GM12891 (cell line): ENCODE results near the gene ZBTB16.

Experiments used
- PAX5 ChIP-seq: IDR thresholded peaks from 2 replicates; pipeline ENCODE4 v1.6.1; 2011; ENCODE audit warnings: low read length, moderate library complexity, mild to moderate bottlenecking; ENCODE audit not compliant: insufficient read depth, severe bottlenecking
- POLR2A ChIP-seq: IDR thresholded peaks from 2 replicates; pipeline ENCODE4 v1.6.1; 2011; ENCODE audit warnings: low read depth, low read length, control low read depth
- POLR2AphosphoS5 ChIP-seq: IDR thresholded peaks from 2 replicates; pipeline ENCODE4 v1.6.1; 2011; ENCODE audit warnings: low read depth, low read length, control low read depth
- POU2F2 ChIP-seq: IDR thresholded peaks from 2 replicates; pipeline ENCODE4 v1.6.1; 2011; ENCODE audit warnings: low read depth, mild to moderate bottlenecking, control low read depth, low read length, moderate library complexity
- SPI1 ChIP-seq: IDR thresholded peaks from 2 replicates; pipeline ENCODE4 v1.6.1; 2011; ENCODE audit warnings: low read depth, low read length, control low read depth
- TAF1 ChIP-seq: IDR thresholded peaks from 2 replicates; pipeline ENCODE4 v1.6.1; 2011; ENCODE audit warnings: low read depth, low read length, control low read depth

- TF ChIP-seq POLR2AphosphoS5 (no peak), POLR2A (no peak), TAF1 (no peak), SPI1 (no peak), POU2F2 (no peak), PAX5 (no peak)
Observed at GRCh38 chr11:114218508-114218907, 159.0 kb downstream of the ZBTB16 start.
